GM06990 (cell line): ENCODE results near the gene DYNLT1.

Experiments used
- DNase-seq: peaks from one replicate; pipeline ENCODE4 v3.0.0-alpha.2; 2011; ENCODE audit not compliant: insufficient read length; ENCODE audit errors: extremely low read depth
- H3K27me3 ChIP-seq: replicated peaks from 2 replicates; pipeline ENCODE4 v1.6.0; 2011; ENCODE audit warnings: low read length; ENCODE audit not compliant: control insufficient read depth, insufficient read depth
- H3K36me3 ChIP-seq: 2 replicates; pipeline ENCODE4 v1.5.1; 2011; ENCODE audit warnings: low read length; ENCODE audit not compliant: control insufficient read depth, insufficient read depth
- H3K4me3 ChIP-seq: replicated peaks from 2 replicates; pipeline ENCODE4 v1.5.1; 2011; ENCODE audit warnings: low read depth, mild to moderate bottlenecking, control low read depth, low read length
- CTCF ChIP-seq: IDR thresholded peaks from 2 replicates; pipeline ENCODE4 v1.5.1; 2011; ENCODE audit warnings: low read length, control low read depth, mild to moderate bottlenecking, inconsistent platforms; ENCODE audit not compliant: insufficient read depth, poor library complexity, severe bottlenecking

The DYNLT1 gene

GRCh38 chr6:158640519-158640918 is 4.0 kb downstream of the DYNLT1 start:
- H3K36me3 ChIP-seq, result peaks cover 9% of the 10 kb centered on the region

GRCh38 chr6:158639056-158639455 is 5.5 kb downstream of the DYNLT1 start:
- peaks cover 13% of the 10 kb centered on the region for H3K36me3 ChIP-seq
- H3K4me3 ChIP-seq, result no peak overlapping the region
- TF ChIP-seq CTCF, result no peak
- no peak for DNase-seq
- H3K27me3 ChIP-seq, result no peaks in the 10 kb centered on the region

More at GRCh38 chr6:158640519-158640918, 4.0 kb downstream of the DYNLT1 start:
- TF ChIP-seq CTCF, result no peak
- H3K27me3 ChIP-seq, result no peaks in the 10 kb centered on the region
- DNase-seq, result no peak
- H3K4me3 ChIP-seq, result no peak overlapping the region

- Histone ChIP-seq H3K36me3 (peaks cover 13% of the 10 kb centered on the region), H3K27me3 (no peaks in the 10 kb centered on the region), H3K4me3 (no peak overlapping the region)
- TF ChIP-seq CTCF, result no peak
- DNase-seq, result no peak
Observed at GRCh38 chr6:158638324-158638854, 6.2 kb downstream of the DYNLT1 start.

GRCh38 chr6:158636778-158637177 is 7.8 kb downstream of the DYNLT1 start:
- no peak overlapping the region for H3K4me3 ChIP-seq
- no peaks in the 10 kb centered on the region for H3K27me3 ChIP-seq
- no peak for TF ChIP-seq CTCF
- DNase-seq, result no peak
- H3K36me3 ChIP-seq, result peaks cover 16% of the 10 kb centered on the region

- DNase-seq, result no peak
- no peak overlapping the region for H3K4me3 ChIP-seq
- H3K27me3 ChIP-seq, result no peaks in the 10 kb centered on the region
- H3K36me3 ChIP-seq, result peaks cover 18% of the 10 kb centered on the region
- no peak for TF ChIP-seq CTCF
Observed at GRCh38 chr6:158635427-158636073, 9.0 kb downstream of the DYNLT1 start.
